ENCODE measurements around the gene PHF20.

- TF ChIP-seq POLR2AphosphoS5 (IDR thresholded peaks at IDR 0.05; ENCODE audit: insufficient read depth, low read depth, low read length) (no peak), CTCF (IDR thresholded peaks at IDR 0.05; ENCODE audit: extremely low read depth in 1 of 2, insufficient read depth in 1 of 2, low read depth in 1 of 2, low read length in 2 of 2) (no peak), POLR2A (IDR thresholded peaks at IDR 0.05; ENCODE audit: low read depth, low read length) (no peak), MAX (IDR thresholded peaks at IDR 0.05; ENCODE audit: insufficient read depth, insufficient read length) (no peak)
Measured at GRCh38 chr20:35899064-35899463, 127.2 kb downstream of the PHF20 start.
